Small intestine (tissue), 7 donors: ENCODE results near the gene TCIRG1. TPM values are rescaled to one million over a fixed set of nuclear protein-coding genes. Genes with fewer than 3 reads are reported as not detected.
A peak's percentile ranks its signal among the peaks of the same experiment; 100 is the strongest.

Source experiments
- DNase-seq, 2 donors: peaks; one replicate each; pipeline versions ENCODE4 v3.0.0 to v3.0.0-alpha.2; 2013
- FAIRE-seq: peaks from 2 replicates; lab custom pipeline; 2012; peaks lifted over from hg19 to GRCh38; lab: Jason Lieb, UNC
- H3K27ac ChIP-seq, 3 donors: one replicate each; pipeline ENCODE4 v1.5.1; 2013; ENCODE audit warnings: low read length in 2 of 3, mild to moderate bottlenecking in 2 of 3, control low read depth in 1 of 3, inconsistent platforms in 1 of 3, low read depth in 1 of 3, moderate library complexity in 1 of 3
- H3K27me3 ChIP-seq, 3 donors: one replicate each; pipeline ENCODE4 v1.6.1; 2013; ENCODE audit warnings: low read length in 3 of 3, inconsistent platforms in 1 of 3; ENCODE audit not compliant: control insufficient read depth in 3 of 3, insufficient read depth in 3 of 3
- H3K36me3 ChIP-seq, 3 donors: one replicate each; pipeline ENCODE4 v1.6.1; 2013; ENCODE audit warnings: low read length in 3 of 3, inconsistent platforms in 1 of 3, low read depth in 1 of 3, mild to moderate bottlenecking in 1 of 3, moderate library complexity in 1 of 3; ENCODE audit not compliant: control insufficient read depth in 3 of 3, insufficient read depth in 2 of 3
- H3K4me1 ChIP-seq, 3 donors: one replicate each; pipeline ENCODE4 v1.6.1; 2013; ENCODE audit warnings: low read length in 2 of 3, inconsistent platforms in 1 of 3, low read depth in 1 of 3, mild to moderate bottlenecking in 1 of 3, moderate library complexity in 1 of 3; ENCODE audit not compliant: control insufficient read depth in 3 of 3, insufficient read depth in 2 of 3
- H3K4me3 ChIP-seq, 3 donors: one replicate each; pipeline ENCODE4 v1.5.1; 2013; ENCODE audit warnings: low read length in 3 of 3, control low read depth in 1 of 3, inconsistent platforms in 1 of 3, low read depth in 1 of 3, mild to moderate bottlenecking in 1 of 3, moderate library complexity in 1 of 3
- H3K9me3 ChIP-seq, 2 donors: one replicate each; pipeline ENCODE4 v1.6.1; 2013; ENCODE audit warnings: low read depth in 1 of 2, low read length in 1 of 2; ENCODE audit not compliant: control insufficient read depth in 2 of 2, insufficient read depth in 1 of 2
- WGBS, 3 donors: extraction: QIAGEN DNeasy Blood & Tissue Kit; methylation state at CpG; one replicate each; pipeline ENCODE4 v1.1.7; 2013; 5-methylcytosine and 5-hydroxymethylcytosine counted together
- polyA plus RNA-seq, 4 donors: library from polyadenylated mRNA; stranded (reverse) in 3 of 4; unstranded in 1 of 4; fragments of 200-250 nt in 3 of 4; fragments of 120-200 nt in 1 of 4; gene quantifications; one replicate each; pipeline versions ENCODE4 v1.2.1 to v1.2.3, GENCODE V29; 2013
- donor health status: healthy with polysubstance abuse.
- donor health status: control.
- donor health status: control.
- donor health status: Bipolar disorder and iron deficiency.
- donor health status: healthy.

TCIRG1 gene
- polyA plus RNA-seq, 4 donors, result 79.1 to 437 (median 285) TPM

DNA sequence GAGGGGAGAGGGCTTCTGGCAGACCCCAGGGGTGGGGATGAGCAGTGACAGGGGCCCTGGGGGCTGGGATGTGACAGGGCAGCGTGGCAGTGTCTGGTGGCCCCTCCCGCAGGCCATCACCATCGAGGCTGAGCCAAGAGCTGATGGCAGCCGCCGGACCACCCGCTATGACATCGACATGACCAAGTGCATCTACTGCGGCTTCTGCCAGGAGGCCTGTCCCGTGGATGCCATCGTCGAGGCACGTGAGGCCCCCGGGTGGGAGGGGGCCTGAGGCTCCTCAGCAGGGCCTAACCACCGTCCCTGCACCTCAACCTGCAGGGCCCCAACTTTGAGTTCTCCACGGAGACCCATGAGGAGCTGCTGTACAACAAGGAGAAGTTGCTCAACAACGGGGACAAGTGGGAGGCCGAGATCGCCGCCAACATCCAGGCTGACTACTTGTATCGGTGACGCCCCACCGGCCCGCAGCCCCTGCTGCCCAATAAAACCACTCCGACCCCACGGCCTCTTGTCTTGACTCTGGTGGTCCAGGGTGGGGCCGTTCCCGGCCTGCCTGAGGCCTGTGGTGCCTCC, 2.6 kb upstream of the TCIRG1 start:
- Histone ChIP-seq H3K36me3 (peaks cover 3 to 70% (median 5%) of the 10 kb centered on the region in 3 donors), H3K4me3 (no peak overlapping the region), H3K27ac (peak overlapping the region; percentile 22 to 95 (median 26)), H3K4me1 (peaks cover 2 to 39% (median 5%) of the 10 kb centered on the region in 3 donors), H3K27me3 (no peaks in the 10 kb centered on the region), H3K9me3 (no peaks in the 10 kb centered on the region)
- WGBS, 3 donors, result 86 to 87% (median 87%) methylated on average over 27 of the region's 27 CpGs
- DNase-seq (no peak), FAIRE-seq (no peak)

GRCh38 chr11:68036717-68037239, 2.0 kb upstream of the TCIRG1 start:
- FAIRE-seq (no peak), DNase-seq (peak in 1 of 2 donors; percentile 40)
- H3K4me3 ChIP-seq, result no peak overlapping the region
- peak overlapping the region; percentile 26 to 95 (median 34) for H3K27ac ChIP-seq
- no peaks in the 10 kb centered on the region for H3K27me3 ChIP-seq
- 58 to 74% (median 61%) methylated on average over 14 of the region's 14 CpGs for WGBS, 3 donors
- H3K4me1 ChIP-seq, result peaks cover 2 to 34% (median 5%) of the 10 kb centered on the region in 3 donors
- peaks cover 3 to 72% (median 5%) of the 10 kb centered on the region in 3 donors for H3K36me3 ChIP-seq
- no peaks in the 10 kb centered on the region for H3K9me3 ChIP-seq

GRCh38 chr11:68037411-68038225, 1.2 kb upstream of the TCIRG1 start:
- Histone ChIP-seq H3K27ac (peak overlapping the region; percentile 88 to 95 (median 93)), H3K4me1 (peaks cover 2 to 29% (median 5%) of the 10 kb centered on the region in 3 donors), H3K9me3 (no peaks in the 10 kb centered on the region), H3K36me3 (peaks cover 3 to 72% (median 5%) of the 10 kb centered on the region in 3 donors), H3K4me3 (no peak overlapping the region), H3K27me3 (no peaks in the 10 kb centered on the region)
- FAIRE-seq, result no peak
- DNase-seq, result no peak
- 72 to 80% (median 77%) methylated on average over 20 of the region's 20 CpGs for WGBS, 3 donors

DNA sequence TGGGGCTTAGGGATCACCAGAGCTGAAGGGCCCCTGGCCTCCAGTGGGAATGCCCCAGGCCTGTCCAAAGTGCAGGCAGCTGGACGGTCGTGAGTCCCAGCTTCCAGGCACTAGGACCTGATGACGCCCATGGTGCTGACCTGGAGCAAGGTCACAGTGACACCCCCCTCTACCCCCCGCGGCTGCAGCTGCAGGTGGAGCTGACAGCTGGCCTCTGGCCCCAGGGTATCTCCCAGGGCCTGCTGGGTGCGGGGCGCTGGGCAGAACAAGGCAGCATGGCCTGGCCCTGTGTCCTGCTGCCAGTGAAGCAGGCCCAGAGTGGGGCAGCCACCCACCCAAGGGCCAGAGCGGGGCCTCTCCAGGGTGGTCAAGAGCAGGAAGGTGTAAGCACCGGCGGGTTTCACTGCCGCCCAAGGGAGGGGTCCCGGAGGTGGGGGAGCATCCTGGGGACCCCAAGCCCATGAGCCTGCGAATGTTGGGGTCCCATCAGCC, 553 bp upstream of the TCIRG1 start:
- H3K4me1 ChIP-seq, result peaks cover 5 to 35% (median 5%) of the 10 kb centered on the region in 3 donors
- no peaks in the 10 kb centered on the region for H3K9me3 ChIP-seq
- peak in 1 of 2 donors; percentile 61 for DNase-seq
- H3K27ac ChIP-seq, result peak overlapping the region; percentile 88 to 95 (median 93)
- H3K27me3 ChIP-seq, result no peaks in the 10 kb centered on the region
- 30 to 34% (median 30%) methylated on average over 11 to 13 of the region's 13 CpGs for WGBS, 3 donors
- H3K4me3 ChIP-seq, result peak overlapping the region in 2 of 3 donors; percentile 58 to 84
- no peak for FAIRE-seq
- peaks cover 2 to 72% (median 5%) of the 10 kb centered on the region in 3 donors for H3K36me3 ChIP-seq

DNA sequence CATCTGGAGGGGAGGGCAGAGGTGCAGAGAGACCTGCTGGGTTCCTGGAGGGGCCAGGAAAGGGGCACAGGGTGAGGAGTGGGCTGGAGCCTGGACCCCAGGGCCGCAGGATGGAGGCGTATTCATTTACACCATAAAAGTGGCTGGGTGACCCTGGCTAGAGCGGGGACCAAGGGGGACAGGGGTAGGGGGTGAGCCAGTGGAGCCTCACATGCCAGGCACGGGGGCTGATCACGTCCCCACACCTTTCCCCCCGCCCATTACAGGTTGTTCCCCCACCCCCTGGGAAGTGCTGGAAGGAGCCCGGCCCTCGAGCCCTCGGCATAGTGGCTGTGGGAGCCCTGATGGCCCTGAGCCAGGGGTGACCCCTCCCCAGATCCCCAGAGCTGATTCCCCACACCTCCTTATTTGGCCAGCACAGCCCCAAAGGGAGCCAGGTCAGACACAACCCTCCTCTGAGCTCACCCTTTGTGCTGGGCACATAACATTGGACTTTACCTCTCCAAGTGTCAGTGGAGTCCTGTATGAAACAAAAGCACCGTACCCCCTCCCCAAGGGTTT, 781 bp downstream of the TCIRG1 start:
- Histone ChIP-seq H3K4me1 (peaks cover 5 to 38% (median 5%) of the 10 kb centered on the region in 3 donors), H3K9me3 (no peaks in the 10 kb centered on the region), H3K27ac (peak overlapping the region; percentile 88 to 95 (median 93)), H3K27me3 (no peaks in the 10 kb centered on the region), H3K36me3 (peaks cover under 1 to 73% (median 5%) of the 10 kb centered on the region in 3 donors), H3K4me3 (peak overlapping the region; percentile 58 to 84 (median 81))
- no peak for FAIRE-seq
- peak; percentile 63 to 69 for DNase-seq
- WGBS, 3 donors, result 4 to 18% (median 6%) methylated on average over 10 of the region's 10 CpGs

GRCh38 chr11:68040101-68040956, 1.5 kb downstream of the TCIRG1 start:
- peak overlapping the region; percentile 88 to 95 (median 93) for H3K27ac ChIP-seq
- no peaks in the 10 kb centered on the region for H3K27me3 ChIP-seq
- peak overlapping the region; percentile 58 to 84 (median 81) for H3K4me3 ChIP-seq
- H3K9me3 ChIP-seq, result no peaks in the 10 kb centered on the region
- peaks cover 5 to 38% (median 5%) of the 10 kb centered on the region in 3 donors for H3K4me1 ChIP-seq
- FAIRE-seq (no peak), DNase-seq (peak; percentile 60 to 84)
- 3 to 6% (median 6%) methylated on average over 22 of the region's 22 CpGs for WGBS, 3 donors
- H3K36me3 ChIP-seq, result peaks cover 3 to 74% (median 5%) of the 10 kb centered on the region in 3 donors

DNA sequence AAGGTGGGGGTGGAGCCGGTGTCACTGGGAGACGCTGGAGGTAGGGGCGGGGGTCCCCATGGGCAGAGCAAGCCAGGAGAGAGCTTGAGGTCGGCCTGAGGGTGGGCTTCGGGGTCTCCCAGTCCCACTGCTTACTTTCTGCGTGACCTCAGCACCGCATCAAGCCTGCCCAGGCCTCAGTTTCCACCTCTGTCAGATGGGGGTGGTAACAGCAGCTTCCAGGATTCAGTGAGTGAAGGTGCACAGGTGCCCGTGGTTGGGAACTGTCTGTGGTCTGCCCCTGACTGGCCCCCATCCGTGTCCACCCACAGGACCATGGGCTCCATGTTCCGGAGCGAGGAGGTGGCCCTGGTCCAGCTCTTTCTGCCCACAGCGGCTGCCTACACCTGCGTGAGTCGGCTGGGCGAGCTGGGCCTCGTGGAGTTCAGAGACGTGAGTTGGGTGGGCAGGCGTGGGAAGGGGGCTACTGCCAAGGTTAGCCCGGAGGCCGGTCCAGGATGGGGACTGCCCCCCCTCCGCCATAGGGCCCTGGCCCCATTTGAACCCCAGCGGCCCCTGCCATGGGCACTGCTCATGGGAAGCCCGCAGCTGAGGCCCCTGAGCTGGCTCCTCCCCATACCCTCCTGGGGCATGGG, 2.2 kb downstream of the TCIRG1 start:
- H3K4me3 ChIP-seq, result peak overlapping the region; percentile 58 to 84 (median 81)
- H3K27ac ChIP-seq, result peak overlapping the region; percentile 88 to 95 (median 93)
- H3K9me3 ChIP-seq, result no peaks in the 10 kb centered on the region
- H3K27me3 ChIP-seq, result no peaks in the 10 kb centered on the region
- 68 to 75% (median 73%) methylated on average over 21 to 23 of the region's 23 CpGs for WGBS, 3 donors
- FAIRE-seq, result no peak
- H3K4me1 ChIP-seq, result peaks cover 4 to 38% (median 5%) of the 10 kb centered on the region in 3 donors
- H3K36me3 ChIP-seq, result peaks cover 5 to 74% (median 8%) of the 10 kb centered on the region in 3 donors
- DNase-seq, result no peak
